GM18502 (cell line): ENCODE measurements around the gene ARHGAP25.

Experiments used
- ATAC-seq: cut with Tn5 transposase; IDR thresholded peaks from one replicate; pipeline ENCODE4 v1.9.1; 2021; ENCODE audit warnings: mild to moderate bottlenecking; ENCODE audit not compliant: unreplicated experiment, poor library complexity

The ARHGAP25 gene

DNA sequence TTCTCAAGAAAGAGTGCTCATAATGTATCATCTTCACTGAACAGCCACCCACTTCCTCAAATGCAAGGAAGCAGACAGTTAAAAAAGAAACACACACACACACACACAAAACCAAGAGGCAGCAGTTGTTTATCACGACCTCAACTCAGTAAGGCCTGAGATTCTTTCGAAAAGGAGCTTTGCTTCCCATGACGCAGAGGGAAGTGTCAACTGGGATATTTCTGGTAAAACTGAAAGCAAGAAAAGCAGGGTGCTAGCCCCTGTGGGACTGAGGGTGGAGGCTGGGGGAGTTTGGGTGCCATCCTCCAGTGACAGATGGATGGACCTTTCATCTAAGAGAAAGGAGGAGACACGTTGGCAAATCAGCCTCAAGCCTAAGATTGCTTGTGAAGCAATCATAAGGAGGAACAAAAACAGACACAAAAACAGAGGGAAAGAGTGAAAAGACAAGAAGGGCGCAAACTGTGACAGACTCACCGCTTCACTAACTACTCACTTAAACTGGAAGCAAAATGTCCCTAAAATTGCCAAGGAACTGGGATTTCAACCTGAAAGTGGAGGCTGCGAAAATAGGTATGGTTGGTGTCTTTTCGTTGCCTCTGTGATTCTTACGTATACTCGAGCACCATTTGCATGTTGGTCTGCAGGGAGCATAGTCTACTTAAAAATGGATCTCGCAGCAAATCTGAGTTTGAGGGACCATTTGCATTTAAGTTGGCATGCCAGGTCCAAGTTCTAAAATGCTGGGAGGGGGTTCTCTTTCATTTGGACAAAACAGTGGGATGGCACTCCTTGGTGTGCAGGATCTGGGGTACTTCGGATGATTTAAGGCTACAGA is at the start of gene ARHGAP25:
TSS of gene ARHGAP25 (plus strand) at position 124 of the 838 bp plus-strand sequence. CDS start at position 513, 389 bp downstream.
- ATAC-seq: peak; percentile 68

DNA sequence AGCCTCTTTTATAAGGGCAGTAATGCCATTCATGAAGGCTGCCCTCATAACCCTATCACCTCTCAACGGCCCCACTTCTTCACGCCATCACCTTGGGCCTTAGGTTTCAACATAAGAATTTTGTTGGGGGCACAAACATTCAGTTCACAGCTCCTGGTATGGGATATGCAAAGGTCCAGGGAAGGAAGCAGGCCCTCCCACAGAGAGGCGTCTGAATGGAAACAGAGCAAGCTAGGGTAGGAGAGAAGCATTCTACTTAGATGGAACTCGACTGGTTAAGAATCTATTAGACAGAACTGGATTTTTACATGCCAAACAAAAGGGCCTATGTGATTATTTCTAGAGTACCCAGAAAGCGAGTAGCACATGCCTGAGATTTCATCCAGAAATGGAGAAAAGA is 48.4 kb upstream of the ARHGAP25 start:
- no peak for ATAC-seq

GRCh38 chr2:68687018-68687417 is 47.6 kb upstream of the ARHGAP25 start:
- no peak for ATAC-seq

- peak; percentile 95 for ATAC-seq
These were observed 44.8 kb upstream of the ARHGAP25 start for GRCh38 chr2:68689553-68690537.

- no peak for ATAC-seq
These were observed 43.8 kb upstream of the ARHGAP25 start for GRCh38 chr2:68690851-68691250.

DNA sequence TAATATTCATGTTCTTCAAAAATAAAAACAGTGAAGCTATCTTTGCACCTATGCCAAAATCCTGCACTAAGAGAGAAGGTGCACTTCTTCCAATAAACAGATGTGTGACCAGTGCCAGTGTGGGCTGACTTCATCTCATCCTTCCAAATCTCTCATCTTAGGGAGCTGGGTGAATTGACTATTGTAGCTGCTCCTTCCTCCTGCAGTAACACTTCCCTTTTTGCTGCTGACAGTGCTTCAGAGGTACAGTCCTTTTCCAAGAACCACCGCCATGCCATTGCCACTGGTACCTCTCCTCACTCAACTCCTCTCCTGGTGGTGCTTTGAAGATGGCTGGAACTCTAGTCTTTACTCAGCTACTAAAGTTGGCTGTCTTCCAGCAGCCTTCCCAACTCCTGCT is 42.1 kb upstream of the ARHGAP25 start:
- ATAC-seq: no peak

GRCh38 chr2:68693951-68694350 is 40.7 kb upstream of the ARHGAP25 start:
- no peak for ATAC-seq

DNA sequence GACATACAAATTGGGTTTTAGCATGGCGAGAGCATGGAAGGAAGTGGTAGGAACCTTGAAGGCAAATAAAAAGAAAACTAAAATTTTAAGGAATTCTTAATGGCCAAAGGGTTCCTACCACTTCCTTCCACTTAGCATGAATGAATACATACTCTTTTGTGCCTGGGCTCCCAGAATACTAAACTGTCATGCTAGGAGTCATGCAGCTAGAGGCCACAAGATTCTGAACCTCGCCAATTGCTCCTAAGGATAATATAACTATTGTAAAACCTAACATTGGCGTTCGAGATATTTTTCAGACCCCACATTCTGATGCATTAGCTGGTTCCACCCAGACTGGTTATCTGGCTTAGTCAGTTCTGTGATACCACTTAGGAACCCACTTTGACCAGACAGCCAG is 38.6 kb upstream of the ARHGAP25 start:
- no peak for ATAC-seq

- ATAC-seq: no peak
These were observed 38.1 kb upstream of the ARHGAP25 start for GRCh38 chr2:68696554-68696953.

DNA sequence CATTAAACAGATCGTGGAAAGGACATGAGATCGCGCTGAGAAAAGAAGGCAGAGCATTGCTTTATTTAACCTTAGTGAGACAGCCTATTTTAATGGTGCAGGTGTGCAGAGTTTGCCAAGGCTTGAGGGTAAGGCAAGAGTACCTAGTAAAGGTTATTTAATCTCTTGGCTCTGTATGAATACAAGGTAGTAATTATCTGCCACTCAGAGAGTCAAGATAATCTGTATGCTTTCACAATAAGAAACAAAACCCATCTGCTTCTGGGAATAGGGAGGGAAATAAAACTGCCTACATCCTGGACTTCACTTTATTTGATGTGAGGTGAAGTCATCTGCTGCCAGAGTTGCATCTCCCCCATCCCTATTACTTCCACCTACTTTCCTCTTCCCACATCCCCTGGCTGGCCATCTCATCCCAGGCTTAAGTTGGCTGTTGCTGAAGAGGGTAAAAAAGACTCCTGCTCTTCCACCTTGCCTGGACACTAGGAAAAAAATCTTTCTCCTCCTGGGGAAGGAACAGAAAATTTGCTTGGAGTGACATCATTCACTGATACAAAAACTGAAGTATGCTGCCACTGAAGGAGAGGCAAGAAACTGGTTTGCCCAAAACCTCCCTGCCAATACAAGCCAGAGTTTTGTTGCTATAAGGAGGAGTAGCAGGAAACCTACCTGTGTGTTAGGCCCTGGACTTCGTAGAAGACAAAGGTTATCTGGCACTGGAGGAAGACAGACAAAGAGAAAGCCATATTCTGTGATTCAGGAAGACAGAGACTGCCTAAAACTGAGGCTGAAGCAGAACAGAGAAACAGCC is 35.8 kb upstream of the ARHGAP25 start:
- no peak for ATAC-seq

DNA sequence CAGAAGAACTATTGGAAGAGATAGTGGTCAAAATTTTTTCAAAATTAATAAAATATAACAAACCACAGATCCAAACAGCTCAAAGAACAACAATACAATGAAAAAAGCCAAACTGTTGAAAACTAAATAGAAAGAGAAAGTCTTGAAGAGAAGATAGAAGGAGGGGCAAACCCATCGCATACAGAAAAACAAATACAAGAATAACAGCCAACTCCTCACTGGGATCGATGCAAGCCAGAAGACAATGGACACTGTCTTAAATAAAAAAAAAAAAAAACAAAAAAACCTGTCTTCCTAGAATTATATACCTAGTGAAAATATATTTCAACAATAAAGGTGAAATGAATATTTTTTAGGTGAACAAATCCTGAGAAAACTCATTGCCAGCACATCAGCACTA is 34.1 kb upstream of the ARHGAP25 start:
- no peak for ATAC-seq

DNA sequence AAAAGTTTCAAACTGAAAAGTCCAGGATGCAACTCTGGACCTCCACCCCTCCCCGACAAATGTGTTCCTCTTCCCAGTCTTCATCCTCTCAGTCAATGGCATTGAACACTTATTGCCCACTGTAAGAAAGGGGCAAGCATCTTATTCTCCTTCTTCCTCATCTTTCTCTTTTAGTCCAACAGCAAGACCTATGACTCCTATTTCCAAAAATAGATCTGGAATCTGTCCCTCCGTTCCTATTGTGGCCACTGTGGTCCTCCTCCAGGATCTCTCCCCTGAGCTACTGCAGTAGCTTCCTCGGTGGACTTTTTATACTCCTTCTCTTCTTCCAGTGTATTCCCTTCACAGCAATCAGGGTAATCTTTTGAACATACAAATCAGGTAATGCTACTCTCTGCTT is 28.0 kb upstream of the ARHGAP25 start:
- ATAC-seq: no peak

GRCh38 chr2:68708629-68709028 is 26.0 kb upstream of the ARHGAP25 start:
- ATAC-seq: no peak

GRCh38 chr2:68709421-68709911 is 25.1 kb upstream of the ARHGAP25 start:
- ATAC-seq: no peak

GRCh38 chr2:68710336-68710735 is 24.3 kb upstream of the ARHGAP25 start:
- no peak for ATAC-seq

GRCh38 chr2:68710756-68711155 is 23.9 kb upstream of the ARHGAP25 start:
- ATAC-seq: no peak

DNA sequence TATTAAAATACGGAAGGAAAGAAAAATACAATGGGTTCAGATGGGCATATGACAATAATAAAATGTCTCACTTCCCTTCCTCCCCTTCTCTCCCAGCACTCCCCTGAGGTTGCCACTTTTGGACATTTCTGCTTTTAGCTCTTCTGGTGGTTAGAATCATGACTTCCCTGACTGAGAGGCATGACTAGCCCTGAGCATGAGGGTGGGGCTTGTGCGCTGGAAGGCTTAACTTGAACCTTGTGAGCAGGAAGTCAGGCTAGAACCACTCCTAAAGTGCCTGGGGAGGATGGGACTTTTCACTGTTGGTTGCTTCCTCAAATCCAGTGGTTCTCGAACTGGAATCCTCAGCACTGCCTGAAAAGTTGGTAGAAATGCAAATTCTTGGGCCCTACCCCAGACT is 19.7 kb upstream of the ARHGAP25 start:
- peak; percentile 83 for ATAC-seq

DNA sequence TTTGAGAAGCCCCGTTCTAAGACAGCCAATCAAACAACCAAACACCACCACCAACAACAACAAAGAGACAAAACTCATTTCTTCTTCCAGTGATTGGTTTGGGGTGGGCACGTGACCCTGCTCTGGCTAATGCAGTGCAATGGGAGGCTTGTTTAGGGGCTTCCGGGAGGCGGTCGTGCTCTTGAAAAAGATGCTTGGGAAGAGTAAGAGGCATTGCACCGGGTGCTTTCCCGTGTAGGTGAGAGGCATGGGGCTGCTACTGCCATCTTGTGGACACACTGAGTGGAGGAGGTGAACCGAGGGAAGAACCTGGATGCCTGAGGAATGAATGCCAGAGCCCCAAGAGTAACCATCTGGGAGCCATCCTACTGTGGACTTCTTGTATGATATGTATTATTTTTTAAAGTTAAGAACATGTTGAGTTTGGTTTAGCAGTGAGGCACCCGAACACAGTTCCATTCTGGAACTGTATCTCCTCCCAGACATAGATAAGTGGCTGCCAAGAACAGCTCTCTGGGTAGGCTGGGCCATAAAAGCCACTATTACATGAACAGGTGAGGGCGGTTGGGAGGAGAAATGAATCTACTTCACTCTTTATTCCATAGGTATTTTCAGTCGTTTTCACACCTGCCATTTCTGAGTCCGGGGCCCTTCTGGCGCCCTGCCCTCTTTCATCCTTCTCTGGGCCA is 19.1 kb upstream of the ARHGAP25 start:
- ATAC-seq: peak; percentile 64

- ATAC-seq: no peak
These were observed 17.9 kb upstream of the ARHGAP25 start for GRCh38 chr2:68716604-68717304.
